GM11168 (cell line): ENCODE results near the gene PRAMEF27.
"Not testable (repeated sequence)": the region's sequence is repeated elsewhere in the genome, so short reads cannot be mapped to it uniquely, and the experiment has no call there.

Source experiments
- in situ Hi-C: fragments of 300-500 bp; cut with MboI; formaldehyde crosslinking; loops from one replicate; pipeline ENCODE4 v1.12.0; 2022; ENCODE audit warnings: low sequenced_read_pairs; ENCODE audit not compliant: unreplicated experiment

PRAMEF27 gene

GRCh38 chr1:13056475-13056874 is at the start of gene PRAMEF27:
PRAMEF27 (minus strand) TSS chr1:13056575; CDS start chr1:13053659, 2,916 bp downstream.
- in situ Hi-C loops: not testable (repeated sequence)

- in situ Hi-C loops: not testable (repeated sequence)
Measured at GRCh38 chr1:13070474-13070873, 14.1 kb upstream of the PRAMEF27 start, which contains the start of gene PRAMEF25. PRAMEF25 (plus strand) TSS chr1:13070774; CDS start chr1:13073694, 2,920 bp downstream.

- in situ Hi-C loops: loop anchor here (25.0 kb wide), 1 partner anchor 342 kb away; the partner anchor contains the start of gene PRAMEF19
Measured at GRCh38 chr1:13019846-13020245, 36.5 kb downstream of the PRAMEF27 start.

- in situ Hi-C loops: loop anchor here (25.0 kb wide), 1 partner anchor 350 kb away; the partner anchor contains the start of gene PRAMEF19
Measured at GRCh38 chr1:13011932-13012331, 44.4 kb downstream of the PRAMEF27 start.

- in situ Hi-C loops: loop anchor here (10.0 to 25.0 kb wide), 2 partner anchors 215 to 353 kb away; partner anchors contain the start of genes PRAMEF18 and PRAMEF19
Measured at GRCh38 chr1:13009348-13009747, 47.0 kb downstream of the PRAMEF27 start.

DNA sequence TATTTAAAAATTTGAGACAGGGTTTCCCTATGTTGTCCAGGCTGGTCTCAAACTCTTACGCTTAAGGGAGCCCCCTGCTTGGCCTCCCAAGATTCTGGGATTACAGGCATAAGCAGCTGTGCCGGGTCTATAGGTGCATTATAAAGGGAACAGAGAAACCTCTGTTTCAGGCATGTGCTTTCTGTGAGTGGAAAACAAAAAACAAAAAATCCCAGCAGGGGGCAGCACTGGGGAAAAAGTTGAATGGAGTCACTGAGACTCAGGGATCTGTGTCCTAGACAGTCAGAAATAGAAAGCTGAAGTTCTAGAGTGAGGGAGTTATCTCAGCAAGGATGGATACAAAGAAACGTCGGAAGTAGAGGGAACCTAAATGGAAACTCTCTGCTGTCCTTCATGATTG is 50.6 kb downstream of the PRAMEF27 start:
- in situ Hi-C loops: loop anchor here (10.0 to 25.0 kb wide), 2 partner anchors 219 to 357 kb away; partner anchors contain the start of genes PRAMEF18 and PRAMEF19
